Chondrocyte (in vitro differentiated cells): Measurements from ENCODE around the gene ARHGAP28. TPM values are rescaled to one million over a fixed set of nuclear protein-coding genes. Genes with fewer than 3 reads are reported as not detected.

Experiments
- DNase-seq: peaks from one replicate; pipeline ENCODE4 v3.0.0; 2021; ENCODE audit warnings: mixed read lengths, low spot score
- H3K27ac Mint-ChIP-seq: one replicate; pipeline ENCODE4 v1.8.0; 2021; ENCODE audit warnings: mild to moderate bottlenecking, moderate library complexity, mixed read lengths; ENCODE audit not compliant: unreplicated experiment
- H3K27me3 Mint-ChIP-seq: 2 replicates; pipeline ENCODE4 v1.8.0; 2021; ENCODE audit warnings: low read depth, mixed read lengths
- H3K36me3 Mint-ChIP-seq: 2 replicates; pipeline ENCODE4 v1.8.0; 2021; ENCODE audit warnings: low read depth, mixed read lengths
- H3K4me1 Mint-ChIP-seq: 2 replicates; pipeline ENCODE4 v1.8.0; 2021; ENCODE audit warnings: low read depth, mild to moderate bottlenecking, mixed read lengths
- H3K4me3 Mint-ChIP-seq: one replicate; pipeline ENCODE4 v1.8.0; 2021; ENCODE audit warnings: mild to moderate bottlenecking, moderate library complexity, mixed read lengths; ENCODE audit not compliant: unreplicated experiment
- H3K9me3 Mint-ChIP-seq: 2 replicates; pipeline ENCODE4 v1.8.0; 2021; ENCODE audit warnings: low read depth, mixed read lengths
- CTCF ChIP-seq: fragments of 200-600 bp; sonication (generic); IDR thresholded peaks from 2 replicates; pipeline ENCODE4 v1.5.0; 2021; ENCODE audit warnings: antibody characterized with exemption, mild to moderate bottlenecking, moderate library complexity
- total RNA-seq: library from RNA; stranded (reverse); gene quantifications from 3 replicates; pipeline ENCODE4 v1.2.1, GENCODE V29; 2021

Gene ARHGAP28
- total RNA-seq, 1 donor from 2014 or later = 18.1 TPM

- TF ChIP-seq CTCF = no peak
- Mint-ChIP-seq H3K4me3 (no peak overlapping the region), H3K4me1 (no peaks in the 10 kb centered on the region), H3K9me3 (no peaks in the 10 kb centered on the region), H3K27ac (no peak overlapping the region), H3K27me3 (peaks cover 5% of the 10 kb centered on the region), H3K36me3 (no peaks in the 10 kb centered on the region)
- DNase-seq = no peak
These were observed 210.9 kb downstream of the ARHGAP28 start for GRCh38 chr18:6940451-6940850.

GRCh38 chr18:6941996-6942395 lies 212.5 kb downstream of the ARHGAP28 start:
- Mint-ChIP-seq H3K36me3 (peaks cover 1% of the 10 kb centered on the region), H3K4me1 (no peaks in the 10 kb centered on the region), H3K27me3 (peaks cover 5% of the 10 kb centered on the region), H3K9me3 (no peaks in the 10 kb centered on the region), H3K4me3 (no peak overlapping the region), H3K27ac (no peak overlapping the region)
- TF ChIP-seq CTCF = no peak
- no peak for DNase-seq

- no peak for DNase-seq
- Mint-ChIP-seq H3K27me3 (peaks cover 5% of the 10 kb centered on the region), H3K4me3 (no peak overlapping the region), H3K4me1 (no peaks in the 10 kb centered on the region), H3K36me3 (peaks cover 1% of the 10 kb centered on the region), H3K9me3 (no peaks in the 10 kb centered on the region), H3K27ac (no peak overlapping the region)
- TF ChIP-seq CTCF = no peak
These were observed 213.2 kb downstream of the ARHGAP28 start for GRCh38 chr18:6942742-6943141.

GRCh38 chr18:6943143-6943542 lies 213.6 kb downstream of the ARHGAP28 start:
- Mint-ChIP-seq H3K9me3 (no peaks in the 10 kb centered on the region), H3K27ac (no peak overlapping the region), H3K4me1 (no peaks in the 10 kb centered on the region), H3K36me3 (peaks cover 1% of the 10 kb centered on the region), H3K4me3 (no peak overlapping the region), H3K27me3 (peaks cover 5% of the 10 kb centered on the region)
- TF ChIP-seq CTCF = no peak
- no peak for DNase-seq

GRCh38 chr18:6947338-6948030 lies 218.0 kb downstream of the ARHGAP28 start:
- Mint-ChIP-seq H3K27ac (no peak overlapping the region), H3K9me3 (no peaks in the 10 kb centered on the region), H3K4me3 (no peak overlapping the region), H3K27me3 (no peaks in the 10 kb centered on the region), H3K4me1 (no peaks in the 10 kb centered on the region), H3K36me3 (peaks cover 1% of the 10 kb centered on the region)
- no peak for TF ChIP-seq CTCF
- DNase-seq = no peak
